ENCODE data around the gene GRID2. TPM values are rescaled to one million over a fixed set of nuclear protein-coding genes. Genes with fewer than 3 reads are reported as not detected.

The GRID2 gene
- total and polyA plus RNA-seq, 2 donors, result 0.63 to 26.1 TPM

- H3K27ac ChIP-seq (ENCODE audit: low read depth), result no peak overlapping the region
- no peaks in the 10 kb centered on the region for H3K4me1 ChIP-seq (ENCODE audit: insufficient read depth)
- H3K4me3 ChIP-seq (ENCODE audit: low read depth, low read length), result no peak overlapping the region
- H3K36me3 ChIP-seq (ENCODE audit: insufficient read depth), result no peaks in the 10 kb centered on the region
- WGBS, result 45% methylated on average over 1 of the region's 1 CpG
- no peak for DNase-seq (ENCODE audit: extremely low spot score)
Measured at GRCh38 chr4:92477298-92477697, 173.5 kb downstream of the GRID2 start.

GRCh38 chr4:92483341-92483740, 179.6 kb downstream of the GRID2 start:
- WGBS, result 77% methylated on average over 3 of the region's 3 CpGs
- Histone ChIP-seq H3K4me1 (ENCODE audit: insufficient read depth) (no peaks in the 10 kb centered on the region), H3K36me3 (ENCODE audit: insufficient read depth) (no peaks in the 10 kb centered on the region), H3K27ac (ENCODE audit: low read depth) (no peak overlapping the region), H3K4me3 (ENCODE audit: low read depth, low read length) (no peak overlapping the region)
- no peak for DNase-seq (ENCODE audit: extremely low spot score)

GRCh38 chr4:92488496-92488895, 184.7 kb downstream of the GRID2 start:
- H3K4me1 ChIP-seq (ENCODE audit: insufficient read depth), result no peaks in the 10 kb centered on the region
- H3K4me3 ChIP-seq (ENCODE audit: low read depth, low read length), result no peak overlapping the region
- no peaks in the 10 kb centered on the region for H3K36me3 ChIP-seq (ENCODE audit: insufficient read depth)
- no peak overlapping the region for H3K27ac ChIP-seq (ENCODE audit: low read depth)
- no peak for DNase-seq (ENCODE audit: extremely low spot score)
- WGBS, result 73% methylated on average over 1 of the region's 1 CpG

- WGBS, result 66% methylated on average over 1 of the region's 1 CpG
- Histone ChIP-seq H3K4me1 (ENCODE audit: insufficient read depth) (no peaks in the 10 kb centered on the region), H3K27ac (ENCODE audit: low read depth) (no peak overlapping the region), H3K4me3 (ENCODE audit: low read depth, low read length) (no peak overlapping the region), H3K36me3 (ENCODE audit: insufficient read depth) (no peaks in the 10 kb centered on the region)
- no peak for DNase-seq (ENCODE audit: extremely low spot score)
Measured at GRCh38 chr4:92497141-92497540, 193.4 kb downstream of the GRID2 start.

GRCh38 chr4:92501456-92501855, 197.7 kb downstream of the GRID2 start:
- DNase-seq (ENCODE audit: extremely low spot score), result no peak
- Histone ChIP-seq H3K4me3 (ENCODE audit: low read depth, low read length) (no peak overlapping the region), H3K36me3 (ENCODE audit: insufficient read depth) (no peaks in the 10 kb centered on the region), H3K27ac (ENCODE audit: low read depth) (no peak overlapping the region), H3K4me1 (ENCODE audit: insufficient read depth) (no peaks in the 10 kb centered on the region)
- WGBS, result 85% methylated on average over 2 of the region's 2 CpGs

GRCh38 chr4:92506933-92507332, 203.2 kb downstream of the GRID2 start:
- Histone ChIP-seq H3K4me3 (ENCODE audit: low read depth, low read length) (no peak overlapping the region), H3K36me3 (ENCODE audit: insufficient read depth) (no peaks in the 10 kb centered on the region), H3K4me1 (ENCODE audit: insufficient read depth) (no peaks in the 10 kb centered on the region), H3K27ac (ENCODE audit: low read depth) (no peak overlapping the region)
- DNase-seq (ENCODE audit: extremely low spot score), result no peak

- Histone ChIP-seq H3K4me3 (ENCODE audit: low read depth, low read length) (no peak overlapping the region), H3K4me1 (ENCODE audit: insufficient read depth) (no peaks in the 10 kb centered on the region), H3K27ac (ENCODE audit: low read depth) (no peak overlapping the region), H3K36me3 (ENCODE audit: insufficient read depth) (no peaks in the 10 kb centered on the region)
- DNase-seq (ENCODE audit: extremely low spot score), result no peak
- WGBS, result 97% methylated on average over 1 of the region's 1 CpG
Measured at GRCh38 chr4:92514627-92515026, 210.9 kb downstream of the GRID2 start.

GRCh38 chr4:92516450-92516849, 212.7 kb downstream of the GRID2 start:
- no peak for DNase-seq (ENCODE audit: extremely low spot score)
- Histone ChIP-seq H3K36me3 (ENCODE audit: insufficient read depth) (no peaks in the 10 kb centered on the region), H3K4me1 (ENCODE audit: insufficient read depth) (no peaks in the 10 kb centered on the region), H3K4me3 (ENCODE audit: low read depth, low read length) (no peak overlapping the region), H3K27ac (ENCODE audit: low read depth) (no peak overlapping the region)
- 71% methylated on average over 6 of the region's 6 CpGs for whole genome bisulfite sequencing

GRCh38 chr4:92519727-92520126, 216.0 kb downstream of the GRID2 start:
- no peak overlapping the region for H3K4me3 ChIP-seq (ENCODE audit: low read depth, low read length)
- DNase-seq (ENCODE audit: extremely low spot score), result no peak
- no peak overlapping the region for H3K27ac ChIP-seq (ENCODE audit: low read depth)
- H3K4me1 ChIP-seq (ENCODE audit: insufficient read depth), result no peaks in the 10 kb centered on the region
- 94% methylated on average over 3 of the region's 3 CpGs for WGBS
- no peaks in the 10 kb centered on the region for H3K36me3 ChIP-seq (ENCODE audit: insufficient read depth)

GRCh38 chr4:92520563-92520962, 216.8 kb downstream of the GRID2 start:
- H3K4me1 ChIP-seq (ENCODE audit: insufficient read depth), result no peaks in the 10 kb centered on the region
- WGBS, result 89% methylated on average over 2 of the region's 2 CpGs
- DNase-seq (ENCODE audit: extremely low spot score), result no peak
- no peak overlapping the region for H3K4me3 ChIP-seq (ENCODE audit: low read depth, low read length)
- no peaks in the 10 kb centered on the region for H3K36me3 ChIP-seq (ENCODE audit: insufficient read depth)
- no peak overlapping the region for H3K27ac ChIP-seq (ENCODE audit: low read depth)

GRCh38 chr4:92521941-92522340, 218.2 kb downstream of the GRID2 start:
- Histone ChIP-seq H3K27ac (ENCODE audit: low read depth) (no peak overlapping the region), H3K4me3 (ENCODE audit: low read depth, low read length) (no peak overlapping the region), H3K4me1 (ENCODE audit: insufficient read depth) (no peaks in the 10 kb centered on the region), H3K36me3 (ENCODE audit: insufficient read depth) (no peaks in the 10 kb centered on the region)
- no peak for DNase-seq (ENCODE audit: extremely low spot score)
- 80% methylated on average over 2 of the region's 2 CpGs for WGBS

- WGBS, result 58% methylated on average over 3 of the region's 3 CpGs
- H3K36me3 ChIP-seq (ENCODE audit: insufficient read depth), result no peaks in the 10 kb centered on the region
- no peak overlapping the region for H3K27ac ChIP-seq (ENCODE audit: low read depth)
Measured at GRCh38 chr4:92522356-92522755, 218.6 kb downstream of the GRID2 start.

GRCh38 chr4:92524131-92524530, 220.4 kb downstream of the GRID2 start:
- no peak overlapping the region for H3K27ac ChIP-seq (ENCODE audit: low read depth)
- no peak for DNase-seq (ENCODE audit: extremely low spot score)
- H3K36me3 ChIP-seq (ENCODE audit: insufficient read depth), result no peaks in the 10 kb centered on the region
- no peak overlapping the region for H3K4me3 ChIP-seq (ENCODE audit: low read depth, low read length)
- no peaks in the 10 kb centered on the region for H3K4me1 ChIP-seq (ENCODE audit: insufficient read depth)

More at GRCh38 chr4:92522356-92522755, 218.6 kb downstream of the GRID2 start:
- no peaks in the 10 kb centered on the region for H3K4me1 ChIP-seq (ENCODE audit: insufficient read depth)
- no peak overlapping the region for H3K4me3 ChIP-seq (ENCODE audit: low read depth, low read length)
- DNase-seq (ENCODE audit: extremely low spot score), result no peak

GRCh38 chr4:92528541-92528940, 224.8 kb downstream of the GRID2 start:
- DNase-seq (ENCODE audit: extremely low spot score), result no peak
- WGBS, result 21% methylated on average over 4 of the region's 4 CpGs
- Histone ChIP-seq H3K4me1 (ENCODE audit: insufficient read depth) (no peaks in the 10 kb centered on the region), H3K27ac (ENCODE audit: low read depth) (no peak overlapping the region), H3K36me3 (ENCODE audit: insufficient read depth) (no peaks in the 10 kb centered on the region), H3K4me3 (ENCODE audit: low read depth, low read length) (no peak overlapping the region)

GRCh38 chr4:92529510-92529909, 225.7 kb downstream of the GRID2 start:
- Histone ChIP-seq H3K36me3 (ENCODE audit: insufficient read depth) (no peaks in the 10 kb centered on the region), H3K27ac (ENCODE audit: low read depth) (no peak overlapping the region), H3K4me1 (ENCODE audit: insufficient read depth) (no peaks in the 10 kb centered on the region), H3K4me3 (ENCODE audit: low read depth, low read length) (no peak overlapping the region)
- WGBS, result 75% methylated on average over 2 of the region's 2 CpGs
- no peak for DNase-seq (ENCODE audit: extremely low spot score)
